Measurements from ENCODE around the gene MRPL14. TPM values are rescaled to one million over a fixed set of nuclear protein-coding genes. Genes with fewer than 3 reads are reported as not detected.

Gene MRPL14
- total and polyA plus RNA-seq, 3 donors from 2014 or later: 47.6 to 86.5 (median 53.5) TPM

GRCh38 chr6:44085219-44085618 lies 42.0 kb downstream of the MRPL14 start:
- Histone ChIP-seq H3K9me3 (no peaks in the 10 kb centered on the region), H3K36me3 (ENCODE audit: low read depth, missing control alignments) (no peaks in the 10 kb centered on the region), H3K27me3 (no peaks in the 10 kb centered on the region), H3K27ac (no peak overlapping the region), H3K4me1 (no peaks in the 10 kb centered on the region), H3K4me3 (no peak overlapping the region)
- TF ChIP-seq POLR2A (IDR thresholded peaks at IDR 0.05): no peak
- TF ChIP-seq, protein P1, sequence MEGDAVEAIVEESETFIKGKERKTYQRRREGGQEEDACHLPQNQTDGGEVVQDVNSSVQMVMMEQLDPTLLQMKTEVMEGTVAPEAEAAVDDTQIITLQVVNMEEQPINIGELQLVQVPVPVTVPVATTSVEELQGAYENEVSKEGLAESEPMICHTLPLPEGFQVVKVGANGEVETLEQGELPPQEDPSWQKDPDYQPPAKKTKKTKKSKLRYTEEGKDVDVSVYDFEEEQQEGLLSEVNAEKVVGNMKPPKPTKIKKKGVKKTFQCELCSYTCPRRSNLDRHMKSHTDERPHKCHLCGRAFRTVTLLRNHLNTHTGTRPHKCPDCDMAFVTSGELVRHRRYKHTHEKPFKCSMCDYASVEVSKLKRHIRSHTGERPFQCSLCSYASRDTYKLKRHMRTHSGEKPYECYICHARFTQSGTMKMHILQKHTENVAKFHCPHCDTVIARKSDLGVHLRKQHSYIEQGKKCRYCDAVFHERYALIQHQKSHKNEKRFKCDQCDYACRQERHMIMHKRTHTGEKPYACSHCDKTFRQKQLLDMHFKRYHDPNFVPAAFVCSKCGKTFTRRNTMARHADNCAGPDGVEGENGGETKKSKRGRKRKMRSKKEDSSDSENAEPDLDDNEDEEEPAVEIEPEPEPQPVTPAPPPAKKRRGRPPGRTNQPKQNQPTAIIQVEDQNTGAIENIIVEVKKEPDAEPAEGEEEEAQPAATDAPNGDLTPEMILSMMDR (IDR thresholded peaks at IDR 0.05): no peak
- no peak for DNase-seq
- intact Hi-C loops (cut with DNase I; ENCODE audit: low total_unique reads): no loop called here
- WGBS, 2 donors: 91 to 100% methylated on average over 2 of the region's 2 CpGs

DNA sequence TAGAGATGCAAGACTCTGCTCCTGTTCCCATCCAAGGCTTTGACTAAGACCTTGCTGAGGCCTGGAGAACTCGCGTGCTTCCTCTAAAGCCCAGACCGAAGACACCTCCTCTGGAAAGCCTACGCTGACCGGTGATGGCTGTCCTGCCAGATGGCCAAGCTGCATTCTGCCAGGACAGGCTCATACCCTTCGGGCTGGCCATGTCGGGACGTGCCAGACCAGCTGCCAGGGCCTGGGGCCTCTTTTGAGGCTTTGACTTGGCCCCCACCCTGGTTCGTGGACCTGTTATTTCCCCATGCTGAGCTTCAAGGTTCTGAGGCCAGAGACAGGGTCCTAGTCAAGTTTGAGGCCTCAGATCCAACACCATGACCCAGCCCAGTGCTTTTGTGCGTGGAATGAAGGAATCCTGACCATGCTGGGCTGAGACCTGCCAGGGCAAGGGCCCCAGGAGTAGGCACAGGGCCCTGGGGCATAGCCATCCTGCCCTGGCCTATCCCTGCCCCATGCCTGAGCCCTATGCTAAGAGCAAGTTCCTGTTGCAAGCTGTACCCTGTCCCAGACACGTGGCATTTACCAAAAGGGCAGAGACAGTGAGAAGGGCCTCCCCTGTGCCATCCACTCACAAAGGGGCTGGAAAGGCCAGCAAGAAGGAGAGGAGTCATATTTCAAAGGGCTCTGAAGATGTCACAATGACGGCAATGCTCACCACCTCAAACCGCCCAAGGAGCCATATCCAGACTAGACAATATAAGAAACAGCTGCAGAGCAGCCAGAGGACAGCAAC lies 42.8 kb downstream of the MRPL14 start:
- Histone ChIP-seq H3K27ac (no peak overlapping the region), H3K36me3 (ENCODE audit: low read depth, missing control alignments) (no peaks in the 10 kb centered on the region), H3K4me1 (no peaks in the 10 kb centered on the region), H3K27me3 (no peaks in the 10 kb centered on the region), H3K9me3 (no peaks in the 10 kb centered on the region), H3K4me3 (no peak overlapping the region)
- no peak for DNase-seq
- intact Hi-C loops (cut with DNase I; ENCODE audit: low total_unique reads): no loop called here
- WGBS, 2 donors: 88 to 91% methylated on average over 3 to 13 of the region's 13 CpGs
- TF ChIP-seq POLR2A (IDR thresholded peaks at IDR 0.05): no peak
- TF ChIP-seq, protein P1 (IDR thresholded peaks at IDR 0.05): no peak

- H3K4me3 ChIP-seq: no peak overlapping the region
- intact Hi-C loops (cut with DNase I; ENCODE audit: low total_unique reads): no loop called here
- no peaks in the 10 kb centered on the region for H3K4me1 ChIP-seq
- WGBS, 2 donors: 75 to 86% methylated on average over 7 to 8 of the region's 8 CpGs
- no peaks in the 10 kb centered on the region for H3K27me3 ChIP-seq
- no peaks in the 10 kb centered on the region for H3K36me3 ChIP-seq (ENCODE audit: low read depth, missing control alignments)
- no peaks in the 10 kb centered on the region for H3K9me3 ChIP-seq
- TF ChIP-seq POLR2A (IDR thresholded peaks at IDR 0.05): no peak
- TF ChIP-seq, protein P1 (IDR thresholded peaks at IDR 0.05): no peak
- DNase-seq: no peak
- H3K27ac ChIP-seq: no peak overlapping the region
Measured at GRCh38 chr6:44082872-44083321, 44.4 kb downstream of the MRPL14 start.

- no peaks in the 10 kb centered on the region for H3K27me3 ChIP-seq
- 89 to 97% methylated on average over 2 to 6 of the region's 6 CpGs for WGBS, 2 donors
- peaks cover 3% of the 10 kb centered on the region for H3K4me1 ChIP-seq
- H3K4me3 ChIP-seq: no peak overlapping the region
- intact Hi-C loops (cut with DNase I; ENCODE audit: low total_unique reads): no loop called here
- no peak for DNase-seq
- TF ChIP-seq, protein P1 (IDR thresholded peaks at IDR 0.05): no peak
- TF ChIP-seq POLR2A (IDR thresholded peaks at IDR 0.05): no peak
- no peaks in the 10 kb centered on the region for H3K36me3 ChIP-seq (ENCODE audit: low read depth, missing control alignments)
- no peaks in the 10 kb centered on the region for H3K9me3 ChIP-seq
- H3K27ac ChIP-seq: no peak overlapping the region
Measured at GRCh38 chr6:44081753-44082152, 45.5 kb downstream of the MRPL14 start.

Data from testis (tissue), 3 donors.